Measurements from ENCODE around the gene NACA2. TPM values are rescaled to one million over a fixed set of nuclear protein-coding genes. Genes with fewer than 3 reads are reported as not detected.
"Not testable (repeated sequence)": the region's sequence is repeated elsewhere in the genome, so short reads cannot be mapped to it uniquely, and the experiment has no call there.

NACA2 gene
- total RNA-seq, 2 donors from 2014 or later, result 0.32 TPM; not detected in 1

- DNase-seq, result no peak
- Histone ChIP-seq H3K27me3 (no peaks in the 10 kb centered on the region), H3K36me3 (no peaks in the 10 kb centered on the region), H3K9ac (ENCODE audit: low read depth in 2 of 2, low read length in 2 of 2) (no peak overlapping the region), H3K4me3 (no peak overlapping the region), H3K4me1 (no peaks in the 10 kb centered on the region), H3K27ac (no peak overlapping the region), H3K9me3 (no peaks in the 10 kb centered on the region)
- no peak for TF ChIP-seq CTCF (IDR thresholded peaks at IDR 0.05)
- intact Hi-C loops (cut with DNase I), result no loop called here
Observed at GRCh38 chr17:61571624-61572023, 19.4 kb downstream of the NACA2 start.

GRCh38 chr17:61570118-61570517, 20.9 kb downstream of the NACA2 start:
- TF ChIP-seq CTCF (IDR thresholded peaks at IDR 0.05), result no peak
- intact Hi-C loops (cut with DNase I), result no loop called here
- Histone ChIP-seq H3K36me3 (no peaks in the 10 kb centered on the region), H3K27ac (no peak overlapping the region), H3K4me3 (no peak overlapping the region), H3K27me3 (no peaks in the 10 kb centered on the region), H3K4me1 (no peaks in the 10 kb centered on the region), H3K9ac (ENCODE audit: low read depth in 2 of 2, low read length in 2 of 2) (no peak overlapping the region), H3K9me3 (no peaks in the 10 kb centered on the region)
- DNase-seq, result no peak

- H3K27me3 ChIP-seq; DNase-seq; intact Hi-C loops (cut with DNase I); H3K36me3 ChIP-seq; H3K9ac ChIP-seq (ENCODE audit: low read depth in 2 of 2, low read length in 2 of 2); H3K4me3 ChIP-seq; H3K27ac ChIP-seq; H3K9me3 ChIP-seq; H3K4me1 ChIP-seq: not testable (repeated sequence)
Observed at GRCh38 chr17:61569525-61569924, 21.5 kb downstream of the NACA2 start.

GRCh38 chr17:61568219-61569072, 22.6 kb downstream of the NACA2 start:
- Histone ChIP-seq H3K4me1 (no peaks in the 10 kb centered on the region), H3K27me3 (no peaks in the 10 kb centered on the region), H3K9ac (ENCODE audit: low read depth in 2 of 2, low read length in 2 of 2) (no peak overlapping the region), H3K4me3 (no peak overlapping the region), H3K9me3 (no peaks in the 10 kb centered on the region), H3K27ac (no peak overlapping the region), H3K36me3 (no peaks in the 10 kb centered on the region)
- intact Hi-C loops (cut with DNase I), result no loop called here
- no peak for TF ChIP-seq CTCF (IDR thresholded peaks at IDR 0.05)
- no peak for DNase-seq

- H3K9me3 ChIP-seq, result no peaks in the 10 kb centered on the region
- H3K9ac ChIP-seq (ENCODE audit: low read depth in 2 of 2, low read length in 2 of 2), result no peak overlapping the region
- no peaks in the 10 kb centered on the region for H3K4me1 ChIP-seq
- H3K4me3 ChIP-seq, result no peak overlapping the region
- no peak for TF ChIP-seq CTCF (IDR thresholded peaks at IDR 0.05)
- DNase-seq, result no peak
- H3K27me3 ChIP-seq, result no peaks in the 10 kb centered on the region
- no peaks in the 10 kb centered on the region for H3K36me3 ChIP-seq
- intact Hi-C loops (cut with DNase I), result no loop called here
- no peak overlapping the region for H3K27ac ChIP-seq
Observed at GRCh38 chr17:61567045-61567802, 23.8 kb downstream of the NACA2 start.

GRCh38 chr17:61566448-61566847, 24.6 kb downstream of the NACA2 start:
- H3K4me3 ChIP-seq; H3K9ac ChIP-seq (ENCODE audit: low read depth in 2 of 2, low read length in 2 of 2); DNase-seq: not testable (repeated sequence)

GRCh38 chr17:61565850-61566249, 25.2 kb downstream of the NACA2 start:
- H3K36me3 ChIP-seq; H3K27me3 ChIP-seq; H3K4me1 ChIP-seq; DNase-seq; H3K9ac ChIP-seq (ENCODE audit: low read depth in 2 of 2, low read length in 2 of 2); intact Hi-C loops (cut with DNase I); H3K9me3 ChIP-seq; H3K4me3 ChIP-seq; H3K27ac ChIP-seq: not testable (repeated sequence)

More at GRCh38 chr17:61566448-61566847, 24.6 kb downstream of the NACA2 start:
- H3K4me1 ChIP-seq; H3K36me3 ChIP-seq; intact Hi-C loops (cut with DNase I); H3K27ac ChIP-seq; H3K9me3 ChIP-seq; H3K27me3 ChIP-seq: not testable (repeated sequence)

Data from colonic mucosa (tissue), 4 donors.